Measurements from ENCODE around the gene BEND5. TPM values are rescaled to one million over a fixed set of nuclear protein-coding genes. Genes with fewer than 3 reads are reported as not detected.

Gene BEND5
- total and polyA plus RNA-seq, 2 of the 13 experiments (the other 11 are each of a cell fraction or from before 2014, with no cell fraction given) = 0.11 TPM; not detected in 1

- Histone ChIP-seq H3K4me2 (ENCODE audit: low read depth, low read length) (no peak overlapping the region), H3K27ac (ENCODE audit: extremely low read length, insufficient read depth, low read length) (no peak overlapping the region), H3K79me2 (ENCODE audit: insufficient read depth, low read length) (no peaks in the 10 kb centered on the region), H3K4me3 (replicated peaks in 1 of 3; ENCODE audit: insufficient read depth in 1 of 3, low read depth in 2 of 3, low read length in 3 of 3) (no peak overlapping the region), H3K36me3 (replicated peaks in 1 of 2; ENCODE audit: control insufficient read depth in 1 of 2, insufficient read depth in 2 of 2, low read length in 2 of 2) (no peaks in the 10 kb centered on the region), H3K9ac (ENCODE audit: insufficient read depth, low read depth, low read length) (no peak overlapping the region), H3K9me3 (ENCODE audit: low read length) (no peaks in the 10 kb centered on the region), H2AFZ (ENCODE audit: low read length) (no peak overlapping the region), H3K27me3 (ENCODE audit: control insufficient read depth in 1 of 2, insufficient read depth in 2 of 2, low read length in 2 of 2) (no peaks in the 10 kb centered on the region), H4K20me1 (ENCODE audit: insufficient read depth, low read length) (no peaks in the 10 kb centered on the region), H3K4me1 (ENCODE audit: insufficient read depth, low read length) (no peaks in the 10 kb centered on the region)
- ATAC-seq (no peak), FAIRE-seq (no peak), DNase-seq (ENCODE audit: low spot score) (no peak)
- WGBS (ENCODE audit: low lambda C conversion rate) = 62% methylated on average over 5 of the region's 5 CpGs
- BruUV-seq (replicated peaks) = no TSS peak
- intact Hi-C loops (cut with micrococcal nuclease; ENCODE audit: unreplicated experiment) = no loop called here
- CTCF ChIA-PET (ENCODE audit: low intra/inter-chr PET ratio, low total read pairs) = no interaction called here
- in situ Hi-C loops (cut with HindIII; ENCODE audit: extremely low pct_ligation_motif_present, low pct_unique_long_range_greater_than_20kb) = no loop called here
- POLR2A ChIA-PET = no interaction called here
- no peak for TF ChIP-seq FOXP4 (CRISPR knock-in tag; IDR thresholded peaks at IDR 0.05)
- TF ChIP-seq AKAP8 (CRISPR knock-in tag; IDR thresholded peaks at IDR 0.05) = no peak
- TF ChIP-seq DPF2 (CRISPR knock-in tag; IDR thresholded peaks at IDR 0.05; ENCODE audit: borderline replicate concordance, low read depth) = no peak
- TF ChIP-seq, protein P1, sequence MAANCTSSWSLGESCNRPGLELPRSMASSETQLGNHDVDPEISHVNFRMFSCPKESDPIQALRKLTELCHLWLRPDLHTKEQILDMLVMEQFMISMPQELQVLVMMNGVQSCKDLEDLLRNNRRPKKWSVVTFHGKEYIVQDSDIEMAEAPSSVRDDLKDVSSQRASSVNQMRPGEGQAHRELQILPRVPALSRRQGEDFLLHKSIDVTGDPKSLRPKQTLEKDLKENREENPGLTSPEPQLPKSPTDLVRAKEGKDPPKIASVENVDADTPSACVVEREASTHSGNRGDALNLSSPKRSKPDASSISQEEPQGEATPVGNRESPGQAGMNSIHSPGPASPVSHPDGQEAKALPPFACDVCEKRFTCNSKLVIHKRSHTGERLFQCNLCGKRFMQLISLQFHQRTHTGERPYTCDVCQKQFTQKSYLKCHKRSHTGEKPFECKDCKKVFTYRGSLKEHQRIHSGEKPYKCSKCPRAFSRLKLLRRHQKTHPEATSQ (CRISPR knock-in tag; IDR thresholded peaks at IDR 0.05; ENCODE audit: borderline replicate concordance) = no peak
- TF ChIP-seq MBD4 (IDR thresholded peaks at IDR 0.05; ENCODE audit: borderline replicate concordance, low read length) = no peak
- no peak for TF ChIP-seq ARNTL (CRISPR knock-in tag; IDR thresholded peaks at IDR 0.05)
- TF ChIP-seq SNAPC2 (CRISPR knock-in tag; IDR thresholded peaks at IDR 0.05) = no peak
- no peak for TF ChIP-seq SMARCC2 (IDR thresholded peaks at IDR 0.05)
- no peak for TF ChIP-seq ZNF580 (CRISPR knock-in tag; IDR thresholded peaks at IDR 0.05; ENCODE audit: borderline replicate concordance, low read depth)
- TF ChIP-seq MLX (CRISPR knock-in tag; IDR thresholded peaks at IDR 0.05) = no peak
- TF ChIP-seq ELF1 (CRISPR knock-in tag; IDR thresholded peaks at IDR 0.05) = no peak
- no peak for TF ChIP-seq DMTF1 (CRISPR knock-in tag; IDR thresholded peaks at IDR 0.05)
- TF ChIP-seq EEA1 (CRISPR knock-in tag; IDR thresholded peaks at IDR 0.05; ENCODE audit: borderline replicate concordance) = no peak
These were observed 51.2 kb downstream of the BEND5 start for GRCh38 chr1:48725341-48726046.

Measured in HepG2 (cell line).